Measurements from ENCODE around the gene CCDC154.

DNA sequence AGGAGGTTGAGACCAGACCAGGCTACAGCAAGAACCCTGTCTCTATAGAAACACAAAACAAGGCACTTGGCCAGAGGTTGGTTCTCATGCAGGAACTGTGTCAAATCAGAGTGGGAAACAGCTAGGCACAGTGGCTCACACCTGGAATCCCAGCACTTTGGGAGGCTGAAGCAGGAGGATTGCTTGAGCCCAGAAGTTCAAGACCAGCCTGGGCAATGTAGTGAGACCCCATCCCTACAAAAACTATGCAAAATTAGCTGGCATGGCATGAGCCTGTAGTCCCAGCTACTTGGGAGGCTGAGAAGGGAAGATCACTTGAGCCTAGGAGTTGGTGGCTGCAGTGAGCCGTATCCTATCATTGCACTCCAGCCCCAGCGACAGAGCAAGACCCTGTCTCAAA is 31.5 kb downstream of the CCDC154 start:
- TF ChIP-seq MYC (IDR thresholded peaks at IDR 0.05; ENCODE audit: low read depth, low read length) = no peak
- TF ChIP-seq, protein P1, sequence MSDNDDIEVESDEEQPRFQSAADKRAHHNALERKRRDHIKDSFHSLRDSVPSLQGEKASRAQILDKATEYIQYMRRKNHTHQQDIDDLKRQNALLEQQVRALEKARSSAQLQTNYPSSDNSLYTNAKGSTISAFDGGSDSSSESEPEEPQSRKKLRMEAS (IDR thresholded peaks at IDR 0.05; ENCODE audit: insufficient read depth, insufficient read length) = no peak
- no peak for TF ChIP-seq EZH2 (IDR thresholded peaks at IDR 0.05; ENCODE audit: borderline replicate concordance, low read depth, low read length, severe bottlenecking)
- TF ChIP-seq, protein P2, sequence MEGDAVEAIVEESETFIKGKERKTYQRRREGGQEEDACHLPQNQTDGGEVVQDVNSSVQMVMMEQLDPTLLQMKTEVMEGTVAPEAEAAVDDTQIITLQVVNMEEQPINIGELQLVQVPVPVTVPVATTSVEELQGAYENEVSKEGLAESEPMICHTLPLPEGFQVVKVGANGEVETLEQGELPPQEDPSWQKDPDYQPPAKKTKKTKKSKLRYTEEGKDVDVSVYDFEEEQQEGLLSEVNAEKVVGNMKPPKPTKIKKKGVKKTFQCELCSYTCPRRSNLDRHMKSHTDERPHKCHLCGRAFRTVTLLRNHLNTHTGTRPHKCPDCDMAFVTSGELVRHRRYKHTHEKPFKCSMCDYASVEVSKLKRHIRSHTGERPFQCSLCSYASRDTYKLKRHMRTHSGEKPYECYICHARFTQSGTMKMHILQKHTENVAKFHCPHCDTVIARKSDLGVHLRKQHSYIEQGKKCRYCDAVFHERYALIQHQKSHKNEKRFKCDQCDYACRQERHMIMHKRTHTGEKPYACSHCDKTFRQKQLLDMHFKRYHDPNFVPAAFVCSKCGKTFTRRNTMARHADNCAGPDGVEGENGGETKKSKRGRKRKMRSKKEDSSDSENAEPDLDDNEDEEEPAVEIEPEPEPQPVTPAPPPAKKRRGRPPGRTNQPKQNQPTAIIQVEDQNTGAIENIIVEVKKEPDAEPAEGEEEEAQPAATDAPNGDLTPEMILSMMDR (IDR thresholded peaks at IDR 0.05; ENCODE audit: extremely low read depth in 1 of 2, insufficient read depth in 1 of 2, low read depth in 1 of 2, low read length in 2 of 2) = no peak
- no peak for TF ChIP-seq POLR2A (IDR thresholded peaks at IDR 0.05; ENCODE audit: low read depth, low read length)
- no peak for TF ChIP-seq JUN (IDR thresholded peaks at IDR 0.05; ENCODE audit: borderline replicate concordance, insufficient read depth, insufficient read length, low read depth)

Measured in endothelial cell of umbilical vein (primary cell).